Fibroblast of the aortic adventitia (primary cell): ENCODE measurements around the gene AKR7A2. TPM values are rescaled to one million over a fixed set of nuclear protein-coding genes. Genes with fewer than 3 reads are reported as not detected.
A peak's percentile ranks its signal among the peaks of the same experiment; 100 is the strongest.

Source experiments
- DNase-seq: peaks from one replicate; pipeline ENCODE4 v3.0.0-alpha.2; 2010; ENCODE audit warnings: low read depth
- H3K4me3 ChIP-seq: 2 replicates; pipeline ENCODE4 v1.5.1; 2011; ENCODE audit warnings: low read depth, mild to moderate bottlenecking, control low read depth, low read length, moderate library complexity
- total RNA-seq: library from RNA; depleted of rRNA; stranded (reverse); fragments of >200 nt; gene quantifications from 2 replicates; pipeline ENCODE4 v1.2.3, GENCODE V29; 2012; ENCODE audit warnings: low replicate concordance
- TF ChIP-seq, protein P1 (sequence below): IDR thresholded peaks from 2 replicates; pipeline ENCODE4 v1.5.1; 2011; ENCODE audit warnings: mild to moderate bottlenecking, low read length, control low read depth, inconsistent platforms; ENCODE audit not compliant: insufficient read depth

AKR7A2 gene
- total RNA-seq, 1 donor = 68.4 TPM

DNA sequence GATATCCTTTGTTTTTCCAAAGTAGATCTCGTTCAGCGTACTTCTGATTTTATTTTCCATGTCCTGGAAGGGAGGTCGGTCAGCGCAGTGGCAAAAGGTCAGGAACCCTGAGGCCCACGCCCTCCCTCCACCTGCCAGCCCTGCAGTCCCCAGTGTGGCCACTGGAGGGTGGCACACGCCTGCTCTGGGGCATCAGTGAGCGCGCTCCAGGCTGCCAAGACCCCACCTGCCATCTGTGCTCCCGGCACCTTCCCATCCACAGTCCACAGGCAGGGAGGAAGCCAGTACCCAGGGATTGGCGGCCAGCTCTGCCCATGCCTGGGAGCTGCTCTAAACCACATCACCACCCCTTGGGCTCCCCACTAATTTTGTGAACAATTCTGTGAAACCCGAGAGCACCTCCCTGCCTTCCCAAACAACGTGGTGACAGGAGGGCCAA lies 32.4 kb upstream of the AKR7A2 start:
- H3K4me3 ChIP-seq = no peak overlapping the region
- peak; percentile 48 for DNase-seq
- TF ChIP-seq, protein P1, sequence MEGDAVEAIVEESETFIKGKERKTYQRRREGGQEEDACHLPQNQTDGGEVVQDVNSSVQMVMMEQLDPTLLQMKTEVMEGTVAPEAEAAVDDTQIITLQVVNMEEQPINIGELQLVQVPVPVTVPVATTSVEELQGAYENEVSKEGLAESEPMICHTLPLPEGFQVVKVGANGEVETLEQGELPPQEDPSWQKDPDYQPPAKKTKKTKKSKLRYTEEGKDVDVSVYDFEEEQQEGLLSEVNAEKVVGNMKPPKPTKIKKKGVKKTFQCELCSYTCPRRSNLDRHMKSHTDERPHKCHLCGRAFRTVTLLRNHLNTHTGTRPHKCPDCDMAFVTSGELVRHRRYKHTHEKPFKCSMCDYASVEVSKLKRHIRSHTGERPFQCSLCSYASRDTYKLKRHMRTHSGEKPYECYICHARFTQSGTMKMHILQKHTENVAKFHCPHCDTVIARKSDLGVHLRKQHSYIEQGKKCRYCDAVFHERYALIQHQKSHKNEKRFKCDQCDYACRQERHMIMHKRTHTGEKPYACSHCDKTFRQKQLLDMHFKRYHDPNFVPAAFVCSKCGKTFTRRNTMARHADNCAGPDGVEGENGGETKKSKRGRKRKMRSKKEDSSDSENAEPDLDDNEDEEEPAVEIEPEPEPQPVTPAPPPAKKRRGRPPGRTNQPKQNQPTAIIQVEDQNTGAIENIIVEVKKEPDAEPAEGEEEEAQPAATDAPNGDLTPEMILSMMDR = peak; percentile 95

DNA sequence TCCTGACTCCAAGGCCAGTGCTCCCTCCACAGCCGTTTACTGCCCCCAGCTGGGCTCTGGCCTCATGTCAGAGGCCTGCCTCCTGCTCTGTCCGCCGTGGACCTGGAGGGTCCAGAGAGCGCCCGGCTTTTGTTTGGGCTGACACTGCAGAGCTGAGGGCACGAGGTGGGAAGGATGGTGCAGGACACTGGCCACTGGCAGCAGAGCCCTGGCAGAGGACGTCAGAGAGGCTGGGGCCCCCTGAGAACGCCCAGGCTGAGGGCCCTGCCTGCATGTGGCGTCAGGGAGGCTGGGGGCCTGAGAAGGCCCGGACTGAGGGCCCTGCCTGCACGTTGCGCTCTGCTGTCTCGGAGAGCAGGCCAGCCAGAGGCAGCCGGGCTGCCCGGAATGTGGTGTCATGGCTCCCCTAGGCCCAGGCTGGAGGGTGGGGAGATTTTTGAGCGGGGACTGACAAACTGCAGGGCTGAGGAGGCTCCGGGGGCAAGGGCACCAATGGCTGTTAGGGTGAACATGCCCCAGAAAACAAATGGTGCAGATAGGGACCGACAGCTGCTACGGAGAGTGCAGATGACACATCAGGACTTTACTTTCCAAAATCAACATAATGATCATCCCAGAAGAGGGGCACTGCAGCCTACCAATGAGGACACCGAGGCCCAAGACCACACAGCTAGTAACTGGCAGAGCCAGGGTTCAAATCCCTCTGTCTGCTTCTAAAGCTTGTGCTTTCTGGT lies 31.8 kb upstream of the AKR7A2 start:
- TF ChIP-seq, protein P1 = no peak
- no peak overlapping the region for H3K4me3 ChIP-seq
- DNase-seq = no peak

DNA sequence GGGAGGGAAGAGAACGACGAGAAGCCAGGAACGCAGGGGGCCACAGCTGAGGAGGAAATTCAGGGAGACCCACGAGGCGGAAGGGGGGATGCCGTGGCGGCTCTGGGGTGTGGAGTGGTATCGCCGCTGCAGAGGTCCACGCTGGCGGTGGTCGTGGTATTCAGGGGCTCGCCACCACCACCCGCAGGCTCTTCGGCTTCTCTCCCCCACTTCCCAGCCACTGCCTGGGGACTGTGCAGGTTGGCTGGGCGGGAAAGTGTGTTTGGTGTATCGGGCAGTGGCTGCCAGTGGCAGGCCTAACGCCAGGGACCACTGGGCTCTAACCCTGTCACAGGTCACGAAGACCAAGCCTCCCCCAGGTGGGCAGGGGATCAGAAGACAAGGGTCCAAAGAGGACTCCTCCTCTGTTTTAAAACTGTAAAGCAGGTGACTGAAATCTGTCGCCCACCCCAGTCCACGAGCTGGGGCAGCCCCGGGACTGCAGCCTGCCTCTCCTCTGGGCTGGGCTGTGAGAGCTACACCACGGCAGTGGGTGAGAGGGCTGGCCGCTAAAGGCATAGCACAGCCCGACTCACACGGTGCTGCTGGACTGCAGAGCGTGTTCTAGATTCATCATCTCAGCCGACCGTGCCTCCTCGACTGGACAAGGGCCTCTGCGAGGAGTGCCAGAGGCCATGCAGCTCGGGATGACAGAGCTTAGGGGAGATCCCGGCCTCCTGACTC lies 31.1 kb upstream of the AKR7A2 start:
- no peak overlapping the region for H3K4me3 ChIP-seq
- DNase-seq = no peak
- TF ChIP-seq, protein P1 = no peak

DNA sequence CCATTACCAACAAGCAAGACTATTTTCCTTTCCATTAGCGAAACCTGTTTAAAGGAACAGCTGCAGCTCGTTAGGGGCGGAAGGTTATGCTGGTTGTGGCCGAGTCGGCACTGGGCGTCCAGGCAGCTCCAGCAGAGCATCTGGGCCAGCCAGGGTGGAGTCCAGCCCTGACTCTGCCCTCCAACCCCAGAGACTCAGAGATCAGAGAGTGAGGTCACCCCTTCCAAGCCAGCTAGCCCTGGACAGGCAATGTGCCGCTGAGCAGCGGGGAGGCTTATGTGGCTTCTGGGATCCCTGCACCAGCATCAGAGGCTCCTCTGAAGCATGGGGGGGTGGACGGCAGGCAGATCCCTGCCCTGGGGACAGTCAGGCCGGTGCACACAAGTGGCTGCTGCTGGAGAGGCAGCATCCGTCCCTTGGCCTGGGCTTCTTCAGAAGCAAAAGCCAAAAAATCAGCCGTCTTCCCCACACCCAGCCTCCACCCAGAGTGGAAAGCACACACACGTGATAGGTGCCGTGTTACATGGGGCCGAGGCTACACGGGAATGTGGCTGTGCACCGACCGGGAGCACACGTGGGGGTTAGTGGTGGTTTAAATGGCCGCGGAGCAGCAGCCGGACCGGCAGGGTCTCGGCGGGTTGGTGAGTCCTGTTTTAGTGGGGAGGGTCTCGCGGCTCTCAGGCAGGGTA lies 30.3 kb upstream of the AKR7A2 start:
- DNase-seq = peak; percentile 67
- TF ChIP-seq, protein P1 = no peak
- H3K4me3 ChIP-seq = no peak overlapping the region

DNA sequence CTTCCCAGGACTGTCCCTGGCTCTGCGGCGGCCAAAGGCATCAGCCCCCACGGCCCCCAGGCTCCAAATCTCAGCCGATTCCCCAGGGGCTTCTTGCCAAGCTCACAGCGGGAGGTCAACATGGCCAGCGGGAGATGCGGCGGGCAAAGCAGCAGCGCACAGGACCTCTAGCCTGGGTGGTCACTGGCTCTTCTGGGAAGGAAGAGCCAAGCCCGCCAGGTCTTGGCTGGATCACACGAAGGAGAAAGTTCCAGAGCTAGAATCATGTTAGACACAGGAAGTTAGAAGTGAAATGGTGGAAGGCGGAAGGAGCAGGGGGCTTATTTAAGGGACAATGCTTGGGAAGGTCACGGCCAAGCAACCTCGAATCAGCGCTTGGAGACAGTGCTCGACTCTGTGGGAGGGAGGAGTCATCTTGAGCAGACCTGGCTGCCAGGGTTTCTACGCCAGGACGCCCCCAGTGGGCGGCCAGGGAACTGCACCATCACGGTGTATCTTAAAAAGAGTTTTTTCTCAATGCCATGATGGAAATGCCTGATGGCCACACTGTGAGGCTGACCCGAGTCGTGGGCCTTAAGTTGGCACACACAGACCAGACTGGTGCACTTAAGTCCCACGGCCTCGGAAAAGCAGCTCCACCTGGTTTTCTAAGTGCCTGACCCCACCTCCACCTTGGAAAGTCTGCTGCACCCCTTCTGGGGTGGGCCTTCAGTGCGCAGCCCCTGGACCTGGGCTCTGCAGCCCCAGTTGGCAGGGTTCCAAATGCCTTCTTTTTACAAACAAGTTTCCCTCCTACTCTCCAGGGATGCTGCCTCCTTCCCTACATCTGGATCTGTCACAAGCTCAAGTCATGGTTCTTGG lies 29.5 kb upstream of the AKR7A2 start:
- DNase-seq = peak; percentile 77
- TF ChIP-seq, protein P1 = peak; percentile 97
- no peak overlapping the region for H3K4me3 ChIP-seq

DNA sequence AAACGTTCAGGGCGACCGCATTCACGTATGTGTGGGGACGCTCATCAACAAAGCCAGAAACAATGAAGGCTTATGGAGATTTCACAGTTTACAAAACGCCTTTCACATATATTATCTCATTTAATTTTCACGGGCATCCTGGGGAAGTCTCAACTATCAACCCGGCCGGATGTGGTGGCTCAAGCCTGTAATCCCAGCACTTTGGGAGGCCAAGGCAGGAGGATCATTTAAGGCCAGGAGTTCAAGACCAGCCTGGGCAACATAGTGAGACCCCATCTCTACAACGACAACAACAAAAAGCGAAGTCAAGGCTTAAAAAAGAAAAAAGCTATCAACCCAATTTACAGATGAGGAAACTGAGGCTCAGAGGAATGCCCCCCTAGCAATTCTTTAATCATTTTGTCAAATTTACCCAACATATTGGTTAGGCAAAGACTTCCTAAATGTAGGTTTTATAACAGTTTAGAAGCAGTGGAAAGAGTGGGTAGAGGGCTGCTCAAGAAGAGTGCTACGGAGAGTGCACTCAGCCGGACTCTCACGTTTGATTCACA lies 28.5 kb upstream of the AKR7A2 start:
- H3K4me3 ChIP-seq = no peak overlapping the region
- no peak for DNase-seq
- TF ChIP-seq, protein P1 = no peak
